Keratinocyte (primary cell): ENCODE results near the gene IRF4. TPM values are rescaled to one million over a fixed set of nuclear protein-coding genes. Genes with fewer than 3 reads are reported as not detected.

Experiments used
- DNase-seq: peaks from one replicate; pipeline ENCODE4 v3.0.0-alpha.2; 2011; ENCODE audit warnings: low read depth, missing footprints, low spot score
- FAIRE-seq: peaks from 2 replicates; lab custom pipeline; 2011; peaks lifted over from hg19 to GRCh38; lab: Jason Lieb, UNC
- H2AFZ ChIP-seq: 2 replicates; pipeline ENCODE4 v1.6.0; 2012; ENCODE audit warnings: low read length, control low read depth, inconsistent platforms; ENCODE audit not compliant: control insufficient read depth
- H3K27ac ChIP-seq: 2 replicates; pipeline ENCODE4 v1.5.1; 2011; ENCODE audit warnings: low read length; ENCODE audit not compliant: control insufficient read depth, insufficient read depth
- H3K27me3 ChIP-seq: 3 replicates; pipeline ENCODE4 v1.6.0; 2011; ENCODE audit warnings: low read length; ENCODE audit not compliant: control insufficient read depth, insufficient read depth; ENCODE audit errors: extremely low read depth
- H3K36me3 ChIP-seq, 2 experiments: 2 replicates in 1 of 2; 3 replicates in 1 of 2; pipeline ENCODE4 v1.5.1; 2011; ENCODE audit warnings: low read length in 2 of 2, mild to moderate bottlenecking in 1 of 2; ENCODE audit not compliant: control insufficient read depth in 2 of 2, insufficient read depth in 2 of 2; ENCODE audit errors: extremely low read depth in 1 of 2
- H3K4me1 ChIP-seq: 3 replicates; pipeline ENCODE4 v1.5.1; 2011; ENCODE audit warnings: low read length; ENCODE audit not compliant: control insufficient read depth, insufficient read depth; ENCODE audit errors: extremely low read depth
- H3K4me2 ChIP-seq: 3 replicates; pipeline ENCODE4 v1.6.0; 2011; ENCODE audit warnings: low read depth, low read length; ENCODE audit not compliant: control insufficient read depth, insufficient read depth; ENCODE audit errors: extremely low read depth
- H3K4me3 ChIP-seq, 3 experiments: fragments of 200-600 bp in 1 of 3; sonication (generic) in 1 of 3; 2 replicates in 2 of 3; 3 replicates in 1 of 3; pipeline ENCODE4 v1.5.1; 2011 to 2016; ENCODE audit warnings: low read length in 3 of 3, mild to moderate bottlenecking in 3 of 3, control low read depth in 2 of 3, inconsistent platforms in 1 of 3, low read depth in 1 of 3, mixed read lengths in 1 of 3, mixed run types in 1 of 3, moderate library complexity in 1 of 3; ENCODE audit not compliant: control insufficient read depth in 2 of 3, insufficient read depth in 2 of 3; ENCODE audit errors: extremely low read depth in 1 of 3
- H3K79me2 ChIP-seq: 2 replicates; pipeline ENCODE4 v1.6.0; 2012; ENCODE audit warnings: low read length; ENCODE audit not compliant: control insufficient read depth, insufficient read depth
- H3K9ac ChIP-seq: 3 replicates; pipeline ENCODE4 v1.6.0; 2011; ENCODE audit warnings: low read length; ENCODE audit not compliant: control insufficient read depth, insufficient read depth; ENCODE audit errors: extremely low read depth
- H3K9me1 ChIP-seq: 3 replicates; pipeline ENCODE4 v1.6.0; 2011; ENCODE audit warnings: low read length; ENCODE audit not compliant: control insufficient read depth, insufficient read depth; ENCODE audit errors: extremely low read depth
- H3K9me3 ChIP-seq: 2 replicates; pipeline ENCODE4 v1.5.1; 2012; ENCODE audit warnings: low read depth, low read length; ENCODE audit not compliant: control insufficient read depth
- H4K20me1 ChIP-seq: 3 replicates; pipeline ENCODE4 v1.6.0; 2011; ENCODE audit warnings: low read length; ENCODE audit not compliant: control insufficient read depth, insufficient read depth; ENCODE audit errors: extremely low read depth
- CTCF ChIP-seq, 3 experiments: IDR thresholded peaks in 1 of 3; conservative IDR thresholded peaks in 1 of 3; optimal IDR thresholded peaks in 1 of 3; 2 replicates in 2 of 3; 3 replicates in 1 of 3; pipeline versions ENCODE3 to v1.5.1; 2011; ENCODE audit warnings: low read length in 3 of 3, mild to moderate bottlenecking in 3 of 3, moderate library complexity in 2 of 3, control low read depth in 1 of 3, inconsistent platforms in 1 of 3; ENCODE audit not compliant: insufficient read depth in 2 of 3; ENCODE audit errors: extremely low read depth in 1 of 3
- EZH2 ChIP-seq: IDR thresholded peaks from one replicate; pipeline ENCODE4 v1.6.1; 2012; ENCODE audit warnings: inconsistent platforms, mild to moderate bottlenecking, low read length, moderate library complexity
- dilution Hi-C: fragments of 300-500 bp; cut with MboI; formaldehyde crosslinking; loops from one replicate; pipeline ENCODE4 v1.7.0; 2020; ENCODE audit warnings: low sequenced_read_pairs; ENCODE audit not compliant: extremely low pct_ligation_motif_present
- polyA minus RNA-seq, 3 experiments: library from RNA; depleted of rRNA, polyadenylated mRNA; stranded (reverse); fragments of >200 nt; gene quantifications; 1 replicate in 1 of 3; 2 replicates in 1 of 3; 3 replicates in 1 of 3; pipeline ENCODE4 v1.2.3, GENCODE V29; 2011
- polyA plus RNA-seq, 5 experiments: library from polyadenylated mRNA; depleted of rRNA in 3 of 5; stranded (reverse) in 3 of 5; stranded (forward) in 1 of 5; unstranded in 1 of 5; fragments of >200 nt; gene quantifications; 1 replicate in 1 of 5; 2 replicates in 3 of 5; 3 replicates in 1 of 5; pipeline versions ENCODE4 v1.2.1 to v1.2.3, GENCODE V29; 2011 to 2012; ENCODE audit warnings: missing spikeins in 2 of 5, low read depth in 1 of 5, low replicate concordance in 1 of 5

IRF4 gene
- polyA plus RNA-seq (0.01 to 0.12 TPM (median 0.10 TPM) in 3 replicates), polyA minus RNA-seq (not detected in 3 replicates)
- not detected for polyA plus RNA-seq (2011; ENCODE audit: low read depth)
- polyA plus RNA-seq (2011; cell fraction: cytosol; rRNA removed) = 0.04 TPM in 1 of 2 replicates, not detected in the other
- polyA plus RNA-seq (2011; cell fraction: nucleus; rRNA removed) = 0.03 TPM in 1 of 2 replicates, not detected in the other
- not detected in 2 replicates for polyA plus RNA-seq (2012; ENCODE audit: low replicate concordance)
- polyA minus RNA-seq (2011; cell fraction: cytosol; rRNA and poly(A)+ RNA removed) = not detected
- polyA minus RNA-seq (2011; cell fraction: nucleus; rRNA and poly(A)+ RNA removed) = not detected in 2 replicates

- DNase-seq (no peak), FAIRE-seq (no peak)
- no peaks in the 10 kb centered on the region for H3K9me1 ChIP-seq
- dilution Hi-C loops = no loop called here
- H3K9me3 ChIP-seq = no peaks in the 10 kb centered on the region
- no peak within 1 kb of the TSS for H3K9ac ChIP-seq
- peak within 1 kb of the TSS; percentile 58 for H3K4me2 ChIP-seq
- no peaks in the 10 kb centered on the region for H4K20me1 ChIP-seq
- no peaks in the 10 kb centered on the region for H3K36me3 ChIP-seq
- TF ChIP-seq EZH2 = peak; percentile 94
- no peak for TF ChIP-seq CTCF (optimal IDR thresholded peaks at IDR 0.05 in 1 of 3, IDR thresholded peaks at IDR 0.05 in 1 of 3, conservative IDR thresholded peaks at IDR 0.05 in 1 of 3; ENCODE audit: extremely low read depth in 1 of 3, insufficient read depth in 2 of 3, low read length in 3 of 3)
- no peak within 1 kb of the TSS for H3K27ac ChIP-seq
- H3K4me1 ChIP-seq = peaks cover 13% of the 10 kb centered on the region
- H3K27me3 ChIP-seq = peaks cover 73% of the 10 kb centered on the region
- H3K4me3 ChIP-seq = peak within 1 kb of the TSS in 1 of 3 experiments; percentile 43
- no peaks in the 10 kb centered on the region for H3K79me2 ChIP-seq
- no peak within 1 kb of the TSS for H2AFZ ChIP-seq
These were observed at the start of gene IRF4 for GRCh38 chr6:391559-392440. IRF4 (plus strand) TSS chr6:391752; CDS start chr6:393153, 1,401 bp downstream.

GRCh38 chr6:341914-342831 is 49.4 kb upstream of the IRF4 start:
- Histone ChIP-seq H3K27ac (no peak overlapping the region), H4K20me1 (no peaks in the 10 kb centered on the region), H3K9ac (no peak overlapping the region), H3K9me1 (no peaks in the 10 kb centered on the region), H3K4me3 (no peak overlapping the region), H3K4me1 (no peaks in the 10 kb centered on the region), H2AFZ (no peak overlapping the region), H3K9me3 (peaks cover 4% of the 10 kb centered on the region), H3K79me2 (no peaks in the 10 kb centered on the region), H3K36me3 (no peaks in the 10 kb centered on the region), H3K4me2 (no peak overlapping the region), H3K27me3 (no peaks in the 10 kb centered on the region)
- TF ChIP-seq CTCF (optimal IDR thresholded peaks at IDR 0.05 in 1 of 3, IDR thresholded peaks at IDR 0.05 in 1 of 3, conservative IDR thresholded peaks at IDR 0.05 in 1 of 3; ENCODE audit: extremely low read depth in 1 of 3, insufficient read depth in 2 of 3, low read length in 3 of 3) (no peak), EZH2 (no peak)
- dilution Hi-C loops = no loop called here
- FAIRE-seq (no peak), DNase-seq (no peak)
